ENCODE measurements around the gene MPRIP. TPM values are rescaled to one million over a fixed set of nuclear protein-coding genes. Genes with fewer than 3 reads are reported as not detected.

MPRIP gene
- total and polyA plus RNA-seq, 2 of the 13 experiments (the other 11 are each of a cell fraction or from before 2014, with no cell fraction given) = 50.2 to 52.4 TPM

- TF ChIP-seq, protein P1, sequence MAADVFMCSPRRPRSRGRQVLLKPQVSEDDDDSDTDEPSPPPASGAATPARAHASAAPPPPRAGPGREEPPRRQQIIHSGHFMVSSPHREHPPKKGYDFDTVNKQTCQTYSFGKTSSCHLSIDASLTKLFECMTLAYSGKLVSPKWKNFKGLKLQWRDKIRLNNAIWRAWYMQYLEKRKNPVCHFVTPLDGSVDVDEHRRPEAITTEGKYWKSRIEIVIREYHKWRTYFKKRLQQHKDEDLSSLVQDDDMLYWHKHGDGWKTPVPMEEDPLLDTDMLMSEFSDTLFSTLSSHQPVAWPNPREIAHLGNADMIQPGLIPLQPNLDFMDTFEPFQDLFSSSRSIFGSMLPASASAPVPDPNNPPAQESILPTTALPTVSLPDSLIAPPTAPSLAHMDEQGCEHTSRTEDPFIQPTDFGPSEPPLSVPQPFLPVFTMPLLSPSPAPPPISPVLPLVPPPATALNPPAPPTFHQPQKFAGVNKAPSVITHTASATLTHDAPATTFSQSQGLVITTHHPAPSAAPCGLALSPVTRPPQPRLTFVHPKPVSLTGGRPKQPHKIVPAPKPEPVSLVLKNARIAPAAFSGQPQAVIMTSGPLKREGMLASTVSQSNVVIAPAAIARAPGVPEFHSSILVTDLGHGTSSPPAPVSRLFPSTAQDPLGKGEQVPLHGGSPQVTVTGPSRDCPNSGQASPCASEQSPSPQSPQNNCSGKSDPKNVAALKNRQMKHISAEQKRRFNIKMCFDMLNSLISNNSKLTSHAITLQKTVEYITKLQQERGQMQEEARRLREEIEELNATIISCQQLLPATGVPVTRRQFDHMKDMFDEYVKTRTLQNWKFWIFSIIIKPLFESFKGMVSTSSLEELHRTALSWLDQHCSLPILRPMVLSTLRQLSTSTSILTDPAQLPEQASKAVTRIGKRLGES (CRISPR knock-in tag; IDR thresholded peaks at IDR 0.05; ENCODE audit: borderline replicate concordance) = no peak
- TF ChIP-seq NR2F2 (IDR thresholded peaks at IDR 0.05; ENCODE audit: borderline replicate concordance, low read depth) (no peak), ARID4A (CRISPR knock-in tag; IDR thresholded peaks at IDR 0.05; ENCODE audit: borderline replicate concordance) (no peak), PAWR (CRISPR knock-in tag; IDR thresholded peaks at IDR 0.05; ENCODE audit: borderline replicate concordance) (no peak), ZNF234 (CRISPR knock-in tag; conservative IDR thresholded peaks at IDR 0.05) (no peak)
Observed at GRCh38 chr17:17119106-17119505, 76.8 kb downstream of the MPRIP start (continued).

GRCh38 chr17:17119533-17119932, 77.3 kb downstream of the MPRIP start:
- no TSS peak for BruUV-seq (replicated peaks)
- 95% methylated on average over 5 of the region's 5 CpGs for WGBS (ENCODE audit: low lambda C conversion rate)
- ATAC-seq (no peak), DNase-seq (ENCODE audit: low spot score) (no peak), FAIRE-seq (no peak)
- H3K9ac ChIP-seq (ENCODE audit: insufficient read depth, low read depth, low read length) = no peak overlapping the region
- ChIA-PET CTCF (ENCODE audit: low intra/inter-chr PET ratio, low total read pairs) (no interaction called here), POLR2A (no interaction called here)
- no peak overlapping the region for H3K4me2 ChIP-seq (ENCODE audit: low read depth, low read length)
- no peaks in the 10 kb centered on the region for H3K9me3 ChIP-seq (ENCODE audit: low read length)
- no peaks in the 10 kb centered on the region; the same call in 1 of the 2 replicates for H4K20me1 ChIP-seq (ENCODE audit: insufficient read depth, low read length)
- no peak overlapping the region for H3K27ac ChIP-seq (ENCODE audit: extremely low read length, insufficient read depth, low read length)
- H2AFZ ChIP-seq (ENCODE audit: low read length) = no peak overlapping the region
- in situ Hi-C loops (cut with HindIII; ENCODE audit: extremely low pct_ligation_motif_present, low pct_unique_long_range_greater_than_20kb) (no loop called here), intact Hi-C loops (cut with micrococcal nuclease; ENCODE audit: unreplicated experiment) (no loop called here)
- H3K79me2 ChIP-seq (ENCODE audit: insufficient read depth, low read length) = peaks cover 2% of the 10 kb centered on the region
- no peak overlapping the region for H3K4me3 ChIP-seq (replicated peaks in 1 of 3; ENCODE audit: insufficient read depth in 1 of 3, low read depth in 2 of 3, low read length in 3 of 3)
- no peaks in the 10 kb centered on the region for H3K36me3 ChIP-seq (replicated peaks in 1 of 2; ENCODE audit: control insufficient read depth in 1 of 2, insufficient read depth in 2 of 2, low read length in 2 of 2)
- peaks cover 36% of the 10 kb centered on the region for H3K4me1 ChIP-seq (ENCODE audit: insufficient read depth, low read length)
- no peaks in the 10 kb centered on the region for H3K27me3 ChIP-seq (ENCODE audit: control insufficient read depth in 1 of 2, insufficient read depth in 2 of 2, low read length in 2 of 2)
- TF ChIP-seq, protein P2, sequence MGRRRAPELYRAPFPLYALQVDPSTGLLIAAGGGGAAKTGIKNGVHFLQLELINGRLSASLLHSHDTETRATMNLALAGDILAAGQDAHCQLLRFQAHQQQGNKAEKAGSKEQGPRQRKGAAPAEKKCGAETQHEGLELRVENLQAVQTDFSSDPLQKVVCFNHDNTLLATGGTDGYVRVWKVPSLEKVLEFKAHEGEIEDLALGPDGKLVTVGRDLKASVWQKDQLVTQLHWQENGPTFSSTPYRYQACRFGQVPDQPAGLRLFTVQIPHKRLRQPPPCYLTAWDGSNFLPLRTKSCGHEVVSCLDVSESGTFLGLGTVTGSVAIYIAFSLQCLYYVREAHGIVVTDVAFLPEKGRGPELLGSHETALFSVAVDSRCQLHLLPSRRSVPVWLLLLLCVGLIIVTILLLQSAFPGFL (CRISPR knock-in tag; IDR thresholded peaks at IDR 0.05) = no peak
- TF ChIP-seq ZFP90 (CRISPR knock-in tag; IDR thresholded peaks at IDR 0.05; ENCODE audit: borderline replicate concordance) (no peak), RAD21 (CRISPR knock-in tag; IDR thresholded peaks at IDR 0.05) (no peak), TBX3 (IDR thresholded peaks at IDR 0.05; ENCODE audit: borderline replicate concordance) (no peak), MTF2 (CRISPR knock-in tag; IDR thresholded peaks at IDR 0.05; ENCODE audit: borderline replicate concordance) (no peak), TMF1 (CRISPR knock-in tag; IDR thresholded peaks at IDR 0.05; ENCODE audit: low read depth) (no peak), HNRNPK (IDR thresholded peaks at IDR 0.05; ENCODE audit: low read depth, low read length, poor library complexity, severe bottlenecking) (no peak)
- TF ChIP-seq, protein P3, sequence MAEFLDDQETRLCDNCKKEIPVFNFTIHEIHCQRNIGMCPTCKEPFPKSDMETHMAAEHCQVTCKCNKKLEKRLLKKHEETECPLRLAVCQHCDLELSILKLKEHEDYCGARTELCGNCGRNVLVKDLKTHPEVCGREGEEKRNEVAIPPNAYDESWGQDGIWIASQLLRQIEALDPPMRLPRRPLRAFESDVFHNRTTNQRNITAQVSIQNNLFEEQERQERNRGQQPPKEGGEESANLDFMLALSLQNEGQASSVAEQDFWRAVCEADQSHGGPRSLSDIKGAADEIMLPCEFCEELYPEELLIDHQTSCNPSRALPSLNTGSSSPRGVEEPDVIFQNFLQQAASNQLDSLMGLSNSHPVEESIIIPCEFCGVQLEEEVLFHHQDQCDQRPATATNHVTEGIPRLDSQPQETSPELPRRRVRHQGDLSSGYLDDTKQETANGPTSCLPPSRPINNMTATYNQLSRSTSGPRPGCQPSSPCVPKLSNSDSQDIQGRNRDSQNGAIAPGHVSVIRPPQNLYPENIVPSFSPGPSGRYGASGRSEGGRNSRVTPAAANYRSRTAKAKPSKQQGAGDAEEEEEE (CRISPR knock-in tag; IDR thresholded peaks at IDR 0.05; ENCODE audit: borderline replicate concordance) = no peak
